ENCODE data around the gene CBLN3.

The CBLN3 gene

DNA sequence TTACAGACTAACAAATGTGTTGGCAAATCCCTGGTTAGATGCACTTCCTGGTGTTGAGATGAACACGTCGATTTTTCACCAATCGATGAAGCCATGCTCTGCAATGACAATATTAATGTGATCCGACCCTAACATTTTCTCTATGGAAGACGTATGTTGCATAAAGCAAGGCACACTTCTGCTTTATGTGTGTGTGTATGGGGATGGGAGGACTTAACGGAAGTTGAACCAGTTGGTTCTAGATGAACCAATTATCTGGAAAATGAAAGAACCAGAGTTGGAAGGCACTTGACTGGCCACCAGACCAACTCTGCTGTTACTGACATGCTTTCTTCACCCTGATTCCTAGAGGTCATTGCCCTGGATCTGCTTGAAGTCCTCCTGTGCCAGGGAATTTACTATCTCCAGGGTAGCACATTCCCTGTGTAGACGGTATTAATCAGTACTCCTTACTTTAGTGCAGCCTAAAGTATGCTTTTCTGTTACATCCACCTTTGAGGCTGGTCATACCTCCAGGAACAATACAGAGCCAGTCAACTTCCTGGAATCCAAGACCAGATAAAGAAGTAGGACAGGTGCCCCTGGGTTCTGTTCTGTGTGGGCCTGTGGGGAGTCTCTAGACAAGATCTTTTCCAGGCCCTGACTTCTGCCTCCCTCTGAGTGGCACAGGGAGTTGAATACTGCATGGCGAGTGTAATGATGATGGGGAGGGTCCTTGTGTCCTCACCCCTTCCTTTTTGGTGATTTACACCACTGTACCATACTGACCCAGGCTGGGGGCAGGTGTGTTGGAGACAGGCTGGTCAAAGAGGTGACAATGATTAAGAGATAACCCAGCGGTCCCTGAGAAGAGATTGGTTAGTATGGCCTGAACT is 9.0 kb upstream of the CBLN3 start:
- no peak for DNase-seq

DNA sequence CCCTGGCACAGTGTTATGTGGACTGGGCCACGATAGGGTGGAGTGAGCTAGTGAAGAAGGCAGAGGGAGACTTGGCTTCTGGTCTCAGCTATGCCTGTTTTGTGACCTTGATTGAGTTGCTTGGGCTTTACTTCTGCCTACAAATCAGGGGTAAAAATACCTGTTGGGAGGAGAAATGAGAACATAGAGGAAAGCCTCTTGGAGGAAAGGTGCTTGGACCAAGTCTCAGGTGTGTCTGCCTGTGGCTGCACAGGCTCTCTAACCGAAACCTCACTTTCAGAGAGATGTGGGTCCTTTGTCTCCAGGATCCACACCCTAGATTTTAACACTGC is 8.2 kb upstream of the CBLN3 start:
- DNase-seq, result no peak

DNA sequence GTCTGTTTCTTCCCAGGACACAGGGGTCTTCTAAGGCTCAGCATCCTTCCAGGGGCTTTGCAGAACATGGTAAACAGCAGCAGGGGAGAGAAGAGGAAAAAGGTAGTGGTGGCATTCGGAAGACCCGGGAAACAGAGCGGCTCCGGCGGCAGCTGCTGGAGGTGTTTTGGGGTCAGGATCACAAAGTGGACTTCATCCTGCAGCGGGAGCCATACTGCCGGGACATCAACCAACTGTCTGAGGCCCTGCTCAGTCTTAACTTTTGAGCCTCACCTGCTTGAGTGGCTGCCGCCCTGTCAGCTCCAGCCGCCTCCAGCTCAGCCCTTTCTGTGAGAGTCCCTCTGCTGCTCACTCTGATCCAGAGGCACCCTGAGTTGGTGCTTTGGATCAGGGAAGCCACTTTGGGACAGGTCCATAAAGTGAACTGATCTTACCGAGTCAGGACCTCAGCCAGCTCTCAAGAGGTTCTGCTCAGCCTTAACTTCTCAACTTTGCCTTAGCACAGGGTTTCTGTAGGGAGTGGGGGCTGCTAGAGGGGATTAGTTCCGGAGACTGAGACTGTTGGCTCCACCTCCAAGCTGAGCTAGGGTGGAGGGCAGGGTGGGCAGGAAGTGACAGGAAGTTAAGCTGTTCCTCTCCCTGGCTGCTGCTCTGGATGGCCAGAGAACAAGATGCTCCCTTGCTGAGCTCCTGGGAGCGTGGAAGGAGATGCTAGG is 7.7 kb upstream of the CBLN3 start:
- no peak for DNase-seq

DNA sequence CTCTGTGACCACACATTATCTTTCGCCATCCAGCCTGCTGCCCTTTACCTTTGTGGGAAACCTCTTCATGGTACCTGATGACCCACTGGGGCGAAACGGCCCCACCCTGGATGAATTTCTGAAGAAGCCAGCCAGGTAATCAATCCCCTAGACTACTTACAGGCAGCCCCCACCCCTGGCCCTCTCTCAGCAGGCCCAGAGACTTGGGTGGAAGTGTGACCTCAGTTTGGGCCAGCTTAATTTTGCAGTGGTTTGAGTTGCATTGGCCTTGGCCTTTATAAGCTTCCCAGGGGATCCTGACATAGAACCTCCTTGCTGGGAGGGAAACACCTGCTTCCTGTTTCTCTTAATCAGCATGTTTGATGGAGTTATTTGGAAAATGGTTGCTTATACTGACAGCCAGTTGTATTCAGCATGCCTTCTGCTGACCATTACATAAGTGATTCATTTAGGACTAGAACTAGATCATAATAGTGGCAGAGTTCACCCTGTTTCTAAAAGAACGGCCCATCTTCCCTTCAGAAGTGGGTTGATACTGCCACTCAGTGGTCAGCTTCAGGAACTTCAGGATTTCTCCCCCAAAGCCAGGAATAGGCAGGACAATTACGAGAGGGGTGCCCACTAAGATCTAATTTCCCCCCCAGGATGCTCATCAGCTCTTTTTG is 7.0 kb upstream of the CBLN3 start:
- DNase-seq, result peak; percentile 45

DNA sequence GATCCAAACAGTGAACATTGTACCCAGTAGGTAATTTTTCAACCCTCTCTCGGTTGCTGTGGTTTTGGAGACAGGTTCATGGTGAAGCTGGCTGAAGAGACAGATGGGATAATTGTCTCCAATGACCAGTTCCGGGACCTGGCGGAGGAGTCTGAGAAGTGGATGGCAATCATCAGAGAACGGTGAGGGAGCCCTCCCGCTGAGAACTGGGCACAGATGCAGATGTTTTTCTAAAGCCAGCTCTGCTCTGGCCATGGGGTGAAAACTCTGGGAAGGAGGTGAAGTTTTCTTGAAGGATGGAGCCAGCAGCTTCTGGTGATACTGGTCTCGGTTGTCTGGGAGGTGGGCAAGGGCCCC is 6.5 kb upstream of the CBLN3 start:
- DNase-seq, result no peak

DNA sequence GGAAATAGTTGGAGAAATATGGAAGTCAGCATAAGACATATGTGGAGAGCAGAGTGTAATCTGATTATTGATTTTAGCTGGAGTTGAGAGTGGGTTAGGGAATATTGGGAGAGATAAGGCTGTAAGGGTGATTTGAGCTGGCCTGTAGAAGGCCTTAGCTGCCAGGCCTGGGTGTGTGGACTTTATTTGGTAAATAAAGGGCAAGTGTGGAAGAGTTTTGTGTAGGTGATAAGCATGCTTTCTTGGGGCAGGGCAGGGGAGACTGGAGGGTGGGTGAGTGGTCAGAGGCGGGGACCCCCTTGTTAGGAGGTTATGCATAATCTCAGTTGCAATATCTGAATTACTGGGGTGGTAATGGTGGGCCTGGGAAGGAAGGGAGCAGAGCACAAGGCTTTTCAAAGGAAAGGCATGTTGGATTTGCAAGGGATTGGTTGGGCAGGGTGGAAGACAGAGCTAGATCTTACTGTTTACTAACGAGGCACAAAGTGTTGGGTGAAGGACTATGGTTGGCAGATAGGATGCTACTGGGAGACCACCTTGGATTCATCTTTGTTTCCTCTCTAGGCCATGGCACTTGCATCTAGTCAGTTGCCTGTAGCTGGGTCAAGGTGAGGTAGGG is 5.8 kb upstream of the CBLN3 start:
- no peak for DNase-seq

DNA sequence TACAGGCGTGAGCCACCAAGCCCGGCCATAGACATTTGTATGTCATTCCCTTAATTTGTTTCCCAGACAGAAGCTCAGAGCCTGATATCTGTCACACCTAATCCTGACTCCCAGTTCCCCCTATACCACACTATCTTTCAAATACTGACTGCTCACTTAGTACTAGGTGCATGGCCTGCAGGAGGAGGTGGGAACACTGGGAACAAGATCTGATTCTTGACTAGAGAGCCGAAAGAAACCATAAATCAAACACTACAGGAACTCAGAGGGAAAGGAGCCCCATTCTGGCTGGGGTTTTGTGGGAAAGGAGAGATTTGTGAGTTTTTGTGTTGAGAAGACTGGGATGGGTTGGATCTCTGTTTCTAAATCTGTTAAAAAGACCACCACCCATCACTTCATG is 5.2 kb upstream of the CBLN3 start:
- DNase-seq, result no peak

DNA sequence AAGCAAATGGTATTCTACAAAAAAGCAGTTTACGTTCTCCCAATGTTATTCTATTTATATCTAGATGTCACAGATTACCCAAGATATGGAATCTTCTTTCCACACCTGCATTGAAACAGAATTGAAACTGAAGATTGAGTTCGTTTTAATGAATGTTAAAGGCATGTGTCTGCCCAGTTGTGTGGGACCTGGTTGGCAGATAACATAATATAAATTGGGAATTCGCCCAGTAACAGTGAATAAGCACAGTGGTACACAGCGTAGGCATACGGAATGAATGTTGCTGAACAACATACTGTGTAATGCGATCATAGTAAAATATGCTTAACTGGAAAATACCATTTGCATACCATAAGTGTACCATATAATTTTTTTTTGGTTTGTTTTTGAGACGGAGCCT is 4.6 kb upstream of the CBLN3 start:
- no peak for DNase-seq

DNA sequence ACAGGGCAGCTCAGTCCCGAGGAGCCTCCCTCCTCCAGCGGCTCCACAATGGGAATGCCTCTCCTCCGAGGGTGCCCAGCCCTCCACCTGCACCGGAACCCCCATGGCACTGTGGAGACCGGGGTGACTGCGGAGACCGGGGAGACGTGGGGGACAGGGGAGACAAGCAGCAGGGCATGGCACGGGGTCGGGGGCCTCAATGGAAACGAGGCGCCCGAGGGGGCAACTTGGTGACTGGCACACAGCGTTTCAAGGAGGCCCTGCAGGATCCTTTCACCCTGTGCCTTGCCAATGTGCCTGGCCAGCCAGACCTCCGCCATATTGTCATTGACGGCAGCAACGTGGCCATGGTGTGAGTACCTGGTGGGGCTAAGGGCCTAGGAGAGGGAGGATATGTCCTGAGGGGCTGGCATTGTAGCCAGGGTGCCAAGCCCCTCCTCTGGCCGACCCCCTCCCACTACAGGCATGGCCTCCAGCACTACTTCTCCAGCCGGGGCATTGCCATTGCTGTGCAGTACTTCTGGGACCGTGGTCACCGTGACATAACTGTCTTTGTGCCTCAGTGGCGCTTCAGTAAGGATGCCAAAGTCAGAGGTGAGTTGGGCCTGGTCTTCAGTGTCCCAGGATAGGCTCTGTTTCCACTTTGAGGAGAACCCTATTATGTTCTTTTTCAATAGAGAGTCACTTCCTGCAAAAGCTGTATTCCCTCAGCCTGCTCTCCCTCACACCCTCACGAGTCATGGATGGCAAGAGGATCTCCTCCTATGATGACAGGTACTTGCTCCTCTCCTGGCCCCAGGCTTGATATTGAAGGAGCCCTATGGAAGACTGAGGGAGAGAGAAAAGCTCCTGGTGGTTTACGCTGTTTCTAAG is 3.0 kb upstream of the CBLN3 start:
- DNase-seq, result no peak

DNA sequence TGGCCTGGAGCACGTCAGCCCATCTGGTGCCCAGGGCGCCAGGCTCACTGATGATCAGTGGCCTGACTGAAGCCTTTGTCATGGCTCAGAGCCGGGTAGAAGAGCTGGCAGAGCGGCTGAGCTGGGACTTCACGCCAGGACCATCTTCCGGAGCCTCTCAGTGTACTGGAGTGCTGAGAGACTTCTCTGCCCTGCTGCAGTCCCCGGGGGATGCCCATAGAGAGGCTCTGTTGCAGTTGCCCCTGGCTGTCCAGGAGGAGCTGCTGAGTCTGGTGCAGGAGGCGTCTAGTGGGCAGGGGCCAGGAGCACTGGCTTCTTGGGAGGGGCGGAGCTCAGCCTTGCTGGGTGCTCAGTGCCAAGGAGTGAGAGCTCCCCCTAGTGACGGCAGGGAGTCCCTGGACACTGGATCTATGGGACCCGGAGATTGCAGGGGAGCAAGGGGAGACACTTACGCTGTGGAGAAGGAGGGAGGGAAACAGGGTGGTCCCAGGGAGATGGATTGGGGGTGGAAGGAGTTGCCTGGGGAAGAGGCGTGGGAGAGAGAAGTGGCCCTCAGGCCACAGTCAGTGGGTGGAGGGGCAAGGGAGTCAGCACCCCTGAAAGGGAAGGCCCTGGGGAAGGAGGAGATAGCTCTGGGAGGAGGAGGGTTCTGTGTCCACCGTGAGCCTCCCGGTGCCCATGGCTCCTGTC is 2.2 kb upstream of the CBLN3 start:
- DNase-seq, result peak; percentile 92

DNA sequence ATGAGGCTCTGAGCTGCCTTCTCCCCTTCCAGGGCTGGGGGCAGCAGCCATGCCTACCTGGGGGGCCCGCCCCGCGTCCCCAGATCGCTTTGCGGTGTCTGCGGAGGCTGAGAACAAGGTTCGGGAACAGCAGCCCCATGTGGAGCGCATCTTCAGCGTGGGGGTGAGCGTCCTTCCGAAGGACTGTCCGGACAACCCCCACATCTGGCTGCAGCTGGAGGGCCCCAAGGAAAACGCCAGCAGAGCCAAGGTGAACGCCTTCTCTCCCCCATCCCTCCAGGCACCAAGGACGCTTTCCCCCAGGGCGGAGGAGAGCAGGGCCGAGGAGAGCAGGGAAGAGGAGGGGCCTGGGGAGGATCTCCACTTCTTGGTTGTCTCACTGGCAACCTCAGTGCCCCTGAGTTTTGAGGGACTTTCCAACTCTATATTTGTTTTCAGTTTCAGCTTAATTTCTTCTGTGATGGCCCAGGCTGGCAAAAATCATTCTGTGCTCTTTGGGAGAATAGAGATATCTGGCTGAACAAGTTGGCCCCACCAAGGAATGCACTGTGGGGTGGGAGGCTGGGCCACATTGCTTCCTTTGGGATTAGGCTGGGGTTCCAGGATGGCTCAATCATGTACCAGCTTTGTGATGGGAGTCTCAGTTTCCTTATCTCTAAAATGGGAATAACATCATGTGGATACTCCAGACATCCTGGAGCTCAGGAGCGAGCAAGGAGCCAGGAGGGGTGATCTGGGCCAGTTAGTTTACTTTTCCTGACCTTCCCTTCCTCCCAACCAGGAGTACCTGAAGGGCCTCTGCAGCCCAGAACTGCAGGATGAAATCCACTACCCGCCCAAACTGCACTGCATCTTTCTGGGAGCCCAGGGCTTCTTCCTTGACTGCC is 1.5 kb upstream of the CBLN3 start:
- DNase-seq, result no peak

DNA sequence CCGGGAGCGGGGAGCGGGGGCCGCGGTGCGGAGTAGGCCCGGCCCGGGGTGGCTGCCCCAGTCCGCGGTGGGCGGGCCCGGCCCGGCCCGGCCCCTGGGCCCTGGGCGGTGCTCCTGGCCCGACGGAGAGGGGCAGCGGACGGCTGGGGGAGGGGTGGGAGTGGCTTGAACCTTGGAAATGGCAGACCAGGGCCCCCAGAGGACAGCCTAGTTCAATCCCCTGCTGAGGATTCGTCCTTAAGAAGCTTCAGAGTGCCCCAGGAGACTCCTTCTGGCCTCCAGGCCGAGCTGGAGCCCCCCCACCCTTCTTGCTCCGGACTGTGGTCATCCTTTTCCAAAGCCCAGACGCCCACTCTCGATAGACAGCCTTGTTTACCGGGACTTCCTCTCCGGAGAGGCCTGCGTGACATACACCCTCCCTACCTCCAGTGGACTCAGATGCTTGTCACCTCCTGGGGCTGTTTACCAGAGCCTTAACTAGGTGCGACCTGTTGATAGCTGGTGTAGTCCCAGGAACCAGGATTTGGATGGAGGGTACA is 744 bp upstream of the CBLN3 start:
- peak; percentile 70 for DNase-seq

DNA sequence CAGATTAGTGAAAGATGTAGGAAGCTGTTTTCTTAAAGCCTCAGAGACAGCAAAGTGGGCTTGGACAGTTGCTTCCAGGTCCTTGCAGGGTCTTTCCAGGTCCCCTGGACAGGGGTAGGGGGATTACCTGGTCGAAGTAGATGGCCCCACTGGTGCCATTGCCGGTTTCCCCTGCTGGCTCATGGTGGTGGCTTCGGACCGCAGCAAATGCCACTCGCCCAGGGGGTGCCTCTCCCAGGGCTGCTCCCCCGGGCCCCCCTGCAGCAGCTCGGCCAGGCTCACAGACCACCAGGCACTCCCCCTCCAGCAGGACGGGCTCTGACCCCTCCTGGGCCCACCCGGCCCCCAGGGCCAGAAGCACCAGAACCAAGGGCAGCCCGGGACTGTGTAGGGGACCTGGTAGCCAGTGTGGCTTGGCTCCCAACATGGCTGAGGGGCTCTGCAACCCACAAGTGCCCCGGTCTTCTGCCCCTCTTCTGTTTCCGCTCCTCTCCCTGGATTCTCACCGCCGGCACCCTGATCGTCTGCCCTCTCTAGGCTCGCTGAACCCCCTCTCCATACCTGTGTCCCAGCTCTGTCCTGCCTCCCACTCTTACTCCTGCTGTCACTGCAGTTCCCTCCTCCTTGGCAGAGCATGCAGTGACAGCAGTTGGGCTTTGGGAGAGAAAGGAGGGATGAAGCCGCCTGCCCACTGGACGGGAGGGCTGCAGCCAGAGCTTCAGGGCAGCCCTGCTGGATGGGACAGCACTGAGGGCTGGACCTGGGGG is 657 bp downstream of the CBLN3 start:
- DNase-seq, result no peak

DNA sequence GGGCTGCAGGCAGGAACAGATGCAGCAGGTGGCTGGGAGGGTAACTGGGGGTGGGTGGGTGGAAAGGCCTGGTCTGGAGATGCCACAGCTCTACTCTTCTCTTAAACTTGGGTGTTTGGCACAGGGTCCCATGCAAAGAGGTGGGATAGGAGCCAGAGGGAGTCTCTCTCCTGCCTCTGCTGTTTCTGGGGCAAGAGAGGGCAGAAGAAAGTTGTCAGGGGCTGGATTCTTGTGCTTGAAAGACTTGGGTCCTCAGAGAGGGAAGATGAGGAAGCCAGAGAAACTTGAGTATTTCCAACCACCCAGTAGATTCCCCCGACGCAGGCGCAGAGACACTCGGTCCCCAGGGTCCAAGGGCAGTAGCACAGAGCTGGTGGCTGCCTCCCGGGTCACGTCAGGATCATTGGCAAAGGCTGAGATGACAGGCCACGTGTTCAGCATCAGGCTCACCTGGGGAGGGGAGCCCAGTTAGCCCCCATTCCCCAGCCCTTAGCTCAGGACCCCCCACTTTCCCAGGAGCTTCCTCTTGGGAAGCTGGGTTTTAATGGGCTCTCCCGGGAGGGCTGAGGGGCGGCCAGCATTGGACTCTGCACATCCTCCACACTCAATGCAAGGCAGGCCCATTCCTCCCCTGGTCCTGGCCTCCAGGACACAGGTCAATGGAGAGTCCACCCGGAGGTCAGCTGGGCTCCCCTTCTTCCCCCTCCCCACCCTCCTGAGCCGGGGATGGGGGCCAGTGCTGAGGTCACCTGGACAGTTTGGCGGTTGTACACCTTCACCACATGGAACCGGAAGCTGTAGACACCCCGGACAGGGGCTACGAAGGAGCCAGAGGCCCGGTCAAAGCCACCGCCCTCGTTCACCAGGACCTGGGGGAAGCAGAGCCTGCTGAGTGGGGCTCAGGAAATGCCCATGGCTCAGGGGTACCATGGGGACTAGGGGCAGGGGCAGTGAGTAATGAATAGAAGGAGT is 1.6 kb downstream of the CBLN3 start:
- no peak for DNase-seq

DNA sequence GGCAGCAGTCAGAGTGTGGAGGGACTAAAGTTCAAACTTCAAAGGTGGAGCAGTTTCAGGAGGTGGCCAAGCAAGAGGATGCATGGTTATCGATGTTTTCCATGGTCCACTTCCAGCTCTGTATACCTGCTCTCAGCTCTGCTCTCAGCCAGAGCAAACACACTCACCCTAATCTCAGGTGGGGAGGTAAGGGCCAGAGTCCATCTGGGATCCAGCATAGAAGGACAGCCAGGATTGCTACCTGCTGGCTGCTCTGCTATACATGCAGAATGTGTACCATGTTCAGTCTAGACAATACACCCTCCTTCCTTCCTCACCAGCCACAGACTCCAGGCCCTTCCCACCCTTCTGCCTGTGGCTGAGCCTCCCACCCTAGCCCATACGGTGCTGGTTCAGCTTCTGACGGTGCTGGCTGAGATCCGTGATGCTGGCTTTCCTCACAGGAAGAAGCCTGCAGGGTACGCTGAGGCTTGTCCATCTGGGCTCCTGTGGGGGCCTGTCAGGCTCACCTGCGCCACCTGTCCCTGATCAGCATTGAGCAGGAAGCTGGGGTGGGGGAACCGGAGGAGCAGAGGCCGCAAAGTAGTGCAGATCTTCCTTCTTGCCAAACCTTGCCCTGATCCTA is 2.4 kb downstream of the CBLN3 start:
- DNase-seq, result no peak

DNA sequence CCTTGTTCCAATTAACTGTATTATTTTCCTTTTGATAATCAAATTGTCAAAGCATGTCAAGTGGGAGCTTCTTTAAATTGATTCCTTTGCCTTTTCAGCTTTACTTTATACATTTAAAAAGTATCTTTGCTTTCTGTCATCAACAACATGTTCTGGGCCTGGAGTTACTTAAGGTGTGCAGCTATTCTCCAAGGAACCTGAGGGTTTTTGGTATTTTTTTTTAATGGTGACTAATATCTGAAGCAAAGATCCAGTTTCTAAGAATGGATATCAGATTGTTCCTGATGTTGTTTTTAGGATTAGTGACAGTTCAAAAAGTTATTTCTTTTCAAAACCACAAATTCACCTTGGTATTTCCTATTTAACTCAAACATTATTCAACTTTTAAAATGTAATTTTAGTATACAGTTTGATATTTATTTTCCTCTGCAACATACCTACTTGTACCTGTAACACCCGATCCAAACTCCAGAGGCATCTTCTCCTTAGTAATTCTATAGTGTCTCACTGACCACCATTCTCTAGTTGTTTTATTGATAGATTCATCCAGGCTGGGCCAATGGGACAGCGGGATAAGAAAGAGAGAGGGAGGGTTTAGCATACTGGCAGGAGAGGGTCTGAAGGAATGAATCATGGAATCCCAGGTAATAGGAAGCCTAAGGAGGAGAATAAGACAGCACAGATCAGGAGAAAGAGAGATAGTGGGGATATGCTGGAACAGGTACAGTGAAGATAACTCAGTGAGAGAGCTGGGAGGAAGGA is 3.1 kb downstream of the CBLN3 start:
- DNase-seq, result no peak

DNA sequence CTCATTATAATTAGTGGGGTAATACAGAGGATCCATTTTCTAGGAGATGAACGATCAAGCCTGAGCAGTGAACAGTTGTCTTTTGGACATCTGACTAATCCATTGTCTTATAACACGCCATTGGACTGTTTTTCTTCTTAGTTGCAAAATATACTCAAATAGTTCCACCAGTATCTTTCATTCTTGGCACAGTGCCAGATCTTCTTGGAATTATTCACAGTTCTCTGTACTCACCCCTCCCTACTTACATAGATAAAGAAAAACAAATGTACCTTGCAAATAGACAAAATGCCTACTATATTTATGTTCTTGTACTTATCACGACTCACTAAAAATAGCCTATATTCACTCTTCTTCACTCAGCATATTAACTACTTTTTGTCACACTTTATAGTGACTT is 3.8 kb downstream of the CBLN3 start:
- no peak for DNase-seq

Measured in 8988T (cell line).